PC-3 (cell line): ENCODE measurements around the gene GALNT18.

Experiments used
- EZH2phosphoT487 ChIP-seq: fragments of 300-600 bp; sonication (generic); IDR thresholded peaks from 2 replicates; pipeline ENCODE4 v1.6.1; 2018; ENCODE audit warnings: mild to moderate bottlenecking, antibody characterized with exemption, low read length, borderline replicate concordance
- TF ChIP-seq, protein P1 (sequence below): fragments of 300-600 bp; sonication (generic); conservative IDR thresholded peaks from 2 replicates; pipeline ENCODE4 v1.5.1; 2017; ENCODE audit warnings: antibody characterized with exemption, low read depth, mild to moderate bottlenecking, low read length

DNA sequence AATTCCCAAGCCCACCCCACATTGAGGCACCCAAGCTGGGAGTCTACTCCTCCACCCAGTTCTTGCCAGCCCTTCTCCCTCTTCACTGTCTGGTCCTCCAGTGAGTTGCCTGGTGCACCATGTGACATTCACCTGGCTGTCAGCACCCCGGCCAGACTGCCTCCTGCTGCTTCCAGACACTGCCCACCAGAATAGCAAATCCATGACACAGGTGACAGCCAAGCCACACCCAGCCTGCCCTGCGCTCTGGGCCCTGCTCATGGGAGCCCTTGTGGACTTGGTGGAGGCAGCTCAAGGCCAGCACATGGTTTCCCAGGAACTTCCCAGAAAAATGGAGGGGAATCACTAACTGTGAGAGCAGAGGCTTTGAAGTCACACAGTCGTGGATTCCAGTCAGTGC is 172.5 kb downstream of the GALNT18 start:
- TF ChIP-seq, protein P1, sequence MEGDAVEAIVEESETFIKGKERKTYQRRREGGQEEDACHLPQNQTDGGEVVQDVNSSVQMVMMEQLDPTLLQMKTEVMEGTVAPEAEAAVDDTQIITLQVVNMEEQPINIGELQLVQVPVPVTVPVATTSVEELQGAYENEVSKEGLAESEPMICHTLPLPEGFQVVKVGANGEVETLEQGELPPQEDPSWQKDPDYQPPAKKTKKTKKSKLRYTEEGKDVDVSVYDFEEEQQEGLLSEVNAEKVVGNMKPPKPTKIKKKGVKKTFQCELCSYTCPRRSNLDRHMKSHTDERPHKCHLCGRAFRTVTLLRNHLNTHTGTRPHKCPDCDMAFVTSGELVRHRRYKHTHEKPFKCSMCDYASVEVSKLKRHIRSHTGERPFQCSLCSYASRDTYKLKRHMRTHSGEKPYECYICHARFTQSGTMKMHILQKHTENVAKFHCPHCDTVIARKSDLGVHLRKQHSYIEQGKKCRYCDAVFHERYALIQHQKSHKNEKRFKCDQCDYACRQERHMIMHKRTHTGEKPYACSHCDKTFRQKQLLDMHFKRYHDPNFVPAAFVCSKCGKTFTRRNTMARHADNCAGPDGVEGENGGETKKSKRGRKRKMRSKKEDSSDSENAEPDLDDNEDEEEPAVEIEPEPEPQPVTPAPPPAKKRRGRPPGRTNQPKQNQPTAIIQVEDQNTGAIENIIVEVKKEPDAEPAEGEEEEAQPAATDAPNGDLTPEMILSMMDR, result no peak
- TF ChIP-seq EZH2phosphoT487, result no peak
